GM18951 (cell line): ENCODE measurements around the gene PMEPA1.

Experiments used
- POLR2A ChIP-seq: IDR thresholded peaks from 4 replicates; pipeline ENCODE4 v1.6.1; 2011; ENCODE audit warnings: mild to moderate bottlenecking; ENCODE audit not compliant: insufficient read length, insufficient read depth; ENCODE audit errors: extremely low read depth
- in situ Hi-C: fragments of 300-500 bp; cut with MboI; formaldehyde crosslinking; loops from one replicate; pipeline ENCODE4 v1.12.0; 2022; ENCODE audit warnings: low sequenced_read_pairs, mixed read lengths, inconsistent platforms; ENCODE audit not compliant: unreplicated experiment

Gene PMEPA1

DNA sequence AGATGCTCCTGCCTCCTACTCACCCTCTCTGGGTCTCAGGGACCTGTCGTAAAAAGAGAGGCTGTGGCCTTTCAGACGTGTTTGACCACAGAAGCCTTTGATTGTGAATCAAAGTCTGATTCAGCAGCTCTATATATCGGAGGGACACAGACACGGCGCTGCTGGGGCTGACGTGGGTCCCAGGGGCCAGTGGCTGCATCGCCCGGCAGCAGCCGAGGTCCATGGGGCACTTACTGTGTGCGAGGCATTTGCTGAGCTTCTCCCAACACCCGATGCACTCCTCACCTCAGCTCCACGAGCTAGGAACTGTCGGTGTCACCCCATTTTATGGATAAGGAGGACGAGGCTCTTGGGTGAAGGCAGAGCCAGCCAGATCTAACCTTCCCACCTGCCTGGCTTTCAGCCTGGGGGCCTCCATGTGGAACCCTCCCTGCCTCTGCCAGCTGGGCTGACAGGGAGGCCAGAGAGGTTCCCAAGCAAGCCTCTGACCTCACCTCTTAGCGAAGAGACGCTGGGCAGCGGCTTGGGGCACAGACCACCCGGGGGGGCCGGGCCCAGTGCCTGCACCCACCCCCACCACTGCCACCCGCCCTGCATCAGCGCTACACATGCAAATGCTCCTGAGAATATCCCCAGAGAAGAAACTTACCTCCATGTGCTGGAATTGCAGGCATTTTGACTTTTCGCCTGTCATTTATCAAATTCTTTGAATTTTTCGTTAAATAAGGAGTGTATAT is 19.9 kb downstream of the PMEPA1 start:
- TF ChIP-seq POLR2A = no peak
- in situ Hi-C loops = no loop called here

DNA sequence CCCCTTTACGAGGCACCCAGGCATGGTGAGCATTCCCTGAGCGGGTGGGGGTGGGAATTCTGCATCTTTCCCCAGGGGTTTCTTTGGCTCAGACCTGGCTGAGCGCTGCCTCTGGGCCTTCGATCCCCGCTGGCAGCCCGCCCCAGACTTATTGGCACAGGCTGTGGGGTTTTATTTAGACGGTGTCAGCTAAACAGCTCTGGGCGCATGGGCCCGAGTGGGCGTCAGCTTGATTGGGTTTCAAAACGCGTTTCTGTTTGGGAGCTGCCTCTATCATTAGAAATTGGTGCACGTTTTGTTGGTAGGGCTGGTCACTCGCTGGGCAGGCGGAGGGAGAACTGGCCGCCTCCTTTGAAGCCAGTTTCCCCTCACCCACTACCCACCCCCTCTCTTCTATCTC is 21.0 kb downstream of the PMEPA1 start:
- in situ Hi-C loops = no loop called here
- no peak for TF ChIP-seq POLR2A

DNA sequence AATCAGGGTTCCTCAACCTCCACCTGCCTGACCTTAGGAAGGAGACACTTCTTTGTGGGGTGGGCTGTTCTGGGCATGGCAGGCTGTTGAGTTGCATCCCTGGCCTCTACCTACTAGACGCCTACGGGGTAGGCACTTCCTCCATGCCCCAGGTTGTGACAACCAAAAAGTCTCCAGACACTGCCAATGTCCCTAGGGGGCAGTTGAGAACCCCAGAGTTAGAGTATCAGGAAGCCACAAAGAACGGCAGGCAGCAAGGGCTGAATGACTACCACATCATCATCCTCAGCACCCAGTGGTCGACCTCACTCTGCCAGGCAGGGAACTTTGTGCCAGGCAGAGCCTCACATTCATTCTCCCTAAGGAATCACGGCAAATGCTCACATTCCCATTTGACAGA is 21.5 kb downstream of the PMEPA1 start:
- no peak for TF ChIP-seq POLR2A
- in situ Hi-C loops = no loop called here

DNA sequence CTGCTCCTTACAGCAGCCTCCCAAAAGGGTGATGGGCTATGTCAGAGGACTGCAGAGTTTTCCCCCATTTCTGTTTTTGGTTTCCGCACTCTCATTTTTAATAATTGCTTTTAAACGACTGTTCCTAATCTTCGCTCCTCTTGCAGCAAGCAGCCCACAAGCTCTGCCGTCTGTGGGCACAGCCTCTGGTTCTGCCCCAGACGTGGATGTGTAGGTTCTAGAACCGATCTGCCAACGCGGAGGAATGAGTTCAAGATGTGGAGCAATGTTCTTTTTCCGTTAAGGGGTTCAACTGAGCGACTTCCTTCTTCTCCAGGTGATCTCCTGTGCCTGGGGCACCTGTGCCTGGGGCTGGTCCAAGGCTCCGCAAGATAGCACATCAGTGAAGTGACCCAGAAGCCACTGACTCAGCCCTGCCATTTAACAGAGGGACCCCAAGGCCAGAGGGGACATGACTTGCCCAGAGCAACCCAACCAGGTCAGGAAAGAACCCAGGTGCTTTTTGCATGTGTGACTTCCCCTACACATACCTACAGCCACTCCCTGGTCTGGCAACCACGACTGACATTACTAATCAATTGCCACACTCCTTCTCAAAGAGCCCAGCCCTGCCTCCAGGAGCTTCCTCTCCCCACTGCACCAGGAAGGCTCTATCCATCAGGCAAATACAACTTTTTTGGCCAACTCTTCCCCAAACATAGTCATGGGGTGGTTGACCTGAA is 22.7 kb downstream of the PMEPA1 start:
- no peak for TF ChIP-seq POLR2A

DNA sequence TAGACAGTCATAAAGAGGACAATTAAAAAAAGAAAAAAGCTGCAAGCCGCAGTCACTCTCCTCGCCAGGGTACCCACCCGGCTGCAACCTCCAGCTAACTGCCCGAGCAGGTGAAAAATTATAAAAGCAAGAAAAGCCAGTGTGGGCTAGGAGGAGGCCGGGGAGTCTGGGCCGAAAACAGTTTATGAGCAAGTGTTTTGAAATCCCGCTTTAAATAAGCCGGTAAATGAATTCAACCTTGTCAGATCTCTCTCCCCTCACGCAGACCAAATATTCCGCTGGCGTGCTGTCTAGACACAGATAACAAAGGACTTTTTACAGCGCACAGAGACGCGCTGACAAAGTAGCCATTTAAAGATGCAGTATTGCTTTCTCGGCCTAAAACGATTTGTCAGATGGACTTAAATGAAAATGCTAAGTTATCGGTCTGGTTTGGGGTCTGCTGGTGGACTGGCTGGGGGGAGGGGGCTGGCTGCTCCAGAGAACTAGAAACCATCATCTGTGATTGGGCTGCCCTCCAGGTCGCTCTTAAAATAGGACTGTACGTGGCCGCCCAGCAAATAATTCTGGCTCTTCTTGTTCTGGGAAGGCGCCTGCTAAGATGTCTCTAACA is 24.6 kb downstream of the PMEPA1 start:
- in situ Hi-C loops = no loop called here
- TF ChIP-seq POLR2A = no peak

More for the DNA sequence above, 22.7 kb downstream of the PMEPA1 start:
- in situ Hi-C loops = no loop called here

DNA sequence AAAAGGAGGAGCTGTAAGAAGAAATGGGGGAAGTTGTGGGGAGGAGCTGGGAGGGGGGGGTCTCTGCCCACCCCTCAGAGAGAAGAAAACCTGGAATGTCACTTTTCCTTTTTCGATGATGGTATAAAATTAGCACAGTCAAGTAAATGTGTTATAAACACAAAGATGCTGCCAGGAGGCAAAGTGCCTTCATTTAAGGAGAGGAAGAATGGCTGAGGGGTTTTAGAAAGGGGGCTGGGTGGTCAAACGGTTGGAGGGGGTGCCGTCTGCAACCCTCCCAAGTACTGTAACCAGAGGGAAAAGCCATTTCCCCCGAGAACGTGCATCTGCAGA is 25.0 kb downstream of the PMEPA1 start:
- no peak for TF ChIP-seq POLR2A
- in situ Hi-C loops = no loop called here

DNA sequence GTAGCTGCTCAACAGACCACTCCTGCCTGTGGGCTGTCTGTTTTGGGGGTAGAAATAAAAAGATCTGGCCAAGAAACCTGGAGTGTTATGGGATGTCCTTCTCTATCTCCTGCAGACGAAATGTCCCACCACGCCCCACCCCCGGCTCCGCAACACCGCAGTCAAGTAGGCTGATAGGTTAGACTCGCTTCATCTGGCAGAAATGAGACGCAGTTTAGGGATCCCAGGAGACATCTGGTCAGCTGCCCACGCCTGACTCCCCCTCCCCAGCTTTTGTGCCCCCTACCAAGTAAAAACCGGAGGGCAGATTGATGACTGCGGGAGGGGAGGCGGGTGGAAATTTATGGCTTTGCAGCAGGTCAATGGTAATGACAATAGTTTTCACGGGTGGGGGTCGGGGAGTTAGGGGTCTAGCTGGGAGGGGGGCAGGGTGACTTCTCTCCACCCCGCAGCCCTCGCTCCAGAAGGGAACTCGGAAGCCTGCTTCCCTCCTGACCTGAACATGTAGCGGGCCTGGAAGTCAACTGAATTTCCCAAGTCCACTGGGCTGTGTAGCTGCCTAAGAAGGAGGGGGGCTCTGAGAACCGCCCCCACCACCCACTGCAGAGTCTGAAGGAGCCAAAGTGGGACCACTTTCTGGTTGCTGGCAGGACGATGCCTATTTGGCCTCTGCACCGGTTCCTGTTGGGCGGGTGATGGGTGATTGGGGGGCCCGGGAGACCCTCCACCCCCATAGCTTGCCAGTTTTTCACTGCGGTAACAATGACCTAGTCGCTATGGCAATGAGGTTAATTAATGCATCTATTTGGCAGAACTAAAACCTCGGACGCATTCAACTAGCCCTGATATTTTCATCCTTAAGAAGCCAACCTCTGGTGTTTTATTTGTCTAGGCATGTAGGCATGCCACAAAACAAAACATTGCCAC is 25.7 kb downstream of the PMEPA1 start:
- TF ChIP-seq POLR2A = no peak
- in situ Hi-C loops = no loop called here

DNA sequence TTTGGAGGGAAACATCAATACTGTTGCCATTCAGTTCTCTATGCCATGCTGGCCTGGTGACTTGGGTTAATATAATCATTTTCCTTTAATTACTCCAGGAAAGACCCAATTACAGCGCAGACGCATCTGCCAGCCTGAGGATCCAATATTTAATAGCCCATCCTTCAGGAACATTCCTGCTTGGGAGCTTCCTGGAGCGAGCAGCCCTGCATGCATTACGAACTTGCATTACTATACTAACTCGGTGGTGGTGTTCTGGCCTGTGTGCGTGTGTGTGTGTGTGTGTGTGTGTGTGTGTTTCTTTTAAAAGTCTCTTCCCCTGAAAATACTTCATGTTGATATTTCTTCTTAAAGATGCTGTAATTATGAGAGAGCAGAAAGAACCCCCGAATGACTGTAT is 26.5 kb downstream of the PMEPA1 start:
- in situ Hi-C loops = no loop called here
- no peak for TF ChIP-seq POLR2A

DNA sequence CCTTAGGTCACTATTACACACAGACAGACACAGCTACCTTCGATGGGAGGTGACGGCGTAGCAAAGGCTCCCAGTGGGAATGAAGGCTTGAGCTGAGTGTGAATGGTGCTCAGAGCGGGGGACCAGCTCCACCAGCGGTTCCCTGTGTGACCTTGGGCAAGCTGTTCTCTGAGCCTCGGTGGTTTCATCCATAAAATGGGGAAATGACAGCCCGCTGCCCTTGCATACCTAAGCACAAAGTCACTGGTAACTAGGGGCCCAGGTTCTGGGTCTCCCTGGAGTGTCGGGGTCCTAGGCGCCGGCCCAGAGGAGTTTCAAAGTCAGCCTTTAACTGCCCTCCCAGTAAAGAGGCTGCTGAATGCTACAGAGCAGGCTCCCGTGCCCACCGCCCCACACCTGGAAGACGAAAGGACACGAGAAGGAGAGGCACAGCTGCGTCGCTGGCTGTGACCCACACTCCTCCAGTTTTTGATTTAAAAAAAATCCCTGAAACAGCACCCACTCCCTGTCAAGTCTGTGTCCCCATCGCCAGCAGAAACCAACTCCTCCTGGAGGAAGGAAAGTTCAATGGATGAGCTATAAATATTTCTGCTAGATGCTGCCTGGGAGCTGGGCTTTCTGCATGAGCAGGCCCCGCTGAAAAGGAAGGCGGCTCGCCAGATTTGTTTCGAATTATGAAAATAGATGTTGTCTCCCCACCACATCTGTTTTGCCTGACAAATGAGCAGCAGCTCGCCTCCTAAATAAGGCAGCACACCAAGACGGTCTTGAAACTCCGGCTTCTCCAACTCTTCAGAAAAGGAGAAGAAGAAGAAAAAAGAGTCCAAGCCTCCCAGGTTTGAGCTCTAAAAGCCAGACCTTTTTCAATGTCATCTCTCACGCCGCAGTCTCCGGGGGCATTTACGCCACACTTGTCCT is 27.4 kb downstream of the PMEPA1 start:
- peak; percentile 42 for TF ChIP-seq POLR2A
- in situ Hi-C loops = no loop called here

DNA sequence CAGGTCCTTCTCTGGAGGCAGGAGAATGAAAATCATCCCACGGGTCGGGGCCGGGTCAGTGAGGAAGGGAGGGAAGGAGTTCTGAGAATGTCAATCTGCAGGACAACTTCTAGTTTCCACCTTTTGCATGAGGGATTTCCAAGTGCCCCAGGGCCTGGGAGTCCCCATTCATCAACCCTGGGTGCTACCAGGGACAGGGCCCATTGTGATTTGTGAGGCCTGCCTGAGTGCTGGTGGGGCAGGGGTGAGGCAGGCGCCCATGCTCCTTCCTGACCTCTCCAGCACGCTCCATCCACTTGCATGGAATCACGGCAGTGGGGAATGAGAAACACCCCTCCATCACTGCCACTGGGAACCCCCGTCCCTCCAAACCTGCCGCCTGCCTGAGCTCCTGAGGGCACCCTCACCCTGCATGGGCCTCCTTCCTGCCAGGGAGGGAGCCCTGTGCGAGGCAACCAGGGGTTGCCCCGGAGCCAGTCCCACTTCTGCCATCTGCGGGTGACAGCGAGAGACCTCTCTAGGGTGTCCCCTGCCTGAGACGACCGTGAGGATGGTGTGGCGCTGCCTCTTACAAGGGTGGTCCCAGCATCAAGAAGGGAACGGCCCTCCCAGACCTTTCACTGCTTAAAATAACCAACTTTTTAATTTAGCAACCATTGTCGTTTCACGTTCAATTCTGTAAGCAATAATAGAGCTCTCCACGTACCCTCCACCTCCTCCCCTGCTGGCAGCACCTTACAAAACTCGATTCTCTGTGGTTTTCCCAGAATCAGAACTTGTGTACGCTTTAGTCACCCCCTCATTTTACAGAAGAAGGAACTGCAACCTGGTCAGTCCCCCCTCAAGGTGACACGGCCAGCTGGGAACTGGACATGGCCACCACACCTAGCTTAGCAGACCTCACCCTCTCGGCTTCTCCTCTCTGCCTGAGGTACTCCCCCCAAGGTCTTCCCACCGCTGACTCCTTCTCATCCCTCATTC is 28.6 kb downstream of the PMEPA1 start:
- peak; percentile 19 for TF ChIP-seq POLR2A
- in situ Hi-C loops = no loop called here

DNA sequence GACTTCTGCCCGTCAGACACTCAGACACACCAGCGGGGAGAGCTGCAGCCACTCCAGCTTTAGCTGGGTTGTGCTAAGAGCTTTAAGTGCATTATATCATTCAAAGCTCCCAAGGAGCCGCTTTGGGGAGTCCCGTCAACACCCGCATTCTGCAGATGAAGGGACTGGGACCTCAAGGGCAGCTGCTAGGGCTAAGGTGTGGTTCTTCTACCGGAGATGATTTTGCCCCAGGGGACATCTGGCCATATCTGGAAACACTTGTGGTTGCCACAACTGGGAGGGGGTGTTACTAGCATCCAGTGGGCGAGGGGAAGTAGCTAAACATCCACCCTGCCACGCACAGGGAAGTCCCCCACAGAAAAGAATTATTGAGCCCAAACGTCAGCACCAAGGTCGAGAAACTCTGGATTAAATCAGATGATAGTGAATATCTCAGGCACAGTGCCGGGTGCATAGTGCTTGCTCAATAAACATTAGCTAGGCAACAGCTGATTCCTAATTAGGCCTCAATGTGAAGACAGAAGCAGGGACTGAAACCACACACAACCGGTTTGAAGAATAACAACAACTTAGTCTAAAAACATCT is 29.6 kb downstream of the PMEPA1 start:
- peak; percentile 24 for TF ChIP-seq POLR2A
- in situ Hi-C loops = no loop called here

DNA sequence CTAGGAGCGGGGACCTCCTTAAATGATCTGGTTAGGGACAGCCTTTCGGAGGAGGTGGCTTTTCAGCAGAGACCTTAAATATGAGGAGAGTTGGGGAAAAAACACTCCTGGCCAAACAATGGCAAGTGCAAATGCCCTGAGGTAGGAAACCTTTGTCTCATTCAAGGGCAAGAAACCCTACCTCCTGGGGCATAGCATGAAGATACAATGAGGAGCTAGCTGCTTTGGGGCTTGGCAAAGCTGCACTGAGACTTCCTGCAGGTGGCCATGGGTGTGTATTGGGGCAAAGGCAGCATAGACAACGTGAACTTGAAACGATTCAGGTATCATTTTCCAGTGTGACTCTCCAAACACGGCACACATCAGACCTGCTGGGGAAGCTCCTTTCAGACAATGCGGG is 30.7 kb downstream of the PMEPA1 start:
- in situ Hi-C loops = no loop called here
- no peak for TF ChIP-seq POLR2A
